ENCODE results near the gene SLC9C1. TPM values are rescaled to one million over a fixed set of nuclear protein-coding genes. Genes with fewer than 3 reads are reported as not detected.

The SLC9C1 gene
- total and polyA plus RNA-seq, 9 of the 15 experiments (the other 6 are each of a cell fraction or from before 2014, with no cell fraction given), result not detected

DNA sequence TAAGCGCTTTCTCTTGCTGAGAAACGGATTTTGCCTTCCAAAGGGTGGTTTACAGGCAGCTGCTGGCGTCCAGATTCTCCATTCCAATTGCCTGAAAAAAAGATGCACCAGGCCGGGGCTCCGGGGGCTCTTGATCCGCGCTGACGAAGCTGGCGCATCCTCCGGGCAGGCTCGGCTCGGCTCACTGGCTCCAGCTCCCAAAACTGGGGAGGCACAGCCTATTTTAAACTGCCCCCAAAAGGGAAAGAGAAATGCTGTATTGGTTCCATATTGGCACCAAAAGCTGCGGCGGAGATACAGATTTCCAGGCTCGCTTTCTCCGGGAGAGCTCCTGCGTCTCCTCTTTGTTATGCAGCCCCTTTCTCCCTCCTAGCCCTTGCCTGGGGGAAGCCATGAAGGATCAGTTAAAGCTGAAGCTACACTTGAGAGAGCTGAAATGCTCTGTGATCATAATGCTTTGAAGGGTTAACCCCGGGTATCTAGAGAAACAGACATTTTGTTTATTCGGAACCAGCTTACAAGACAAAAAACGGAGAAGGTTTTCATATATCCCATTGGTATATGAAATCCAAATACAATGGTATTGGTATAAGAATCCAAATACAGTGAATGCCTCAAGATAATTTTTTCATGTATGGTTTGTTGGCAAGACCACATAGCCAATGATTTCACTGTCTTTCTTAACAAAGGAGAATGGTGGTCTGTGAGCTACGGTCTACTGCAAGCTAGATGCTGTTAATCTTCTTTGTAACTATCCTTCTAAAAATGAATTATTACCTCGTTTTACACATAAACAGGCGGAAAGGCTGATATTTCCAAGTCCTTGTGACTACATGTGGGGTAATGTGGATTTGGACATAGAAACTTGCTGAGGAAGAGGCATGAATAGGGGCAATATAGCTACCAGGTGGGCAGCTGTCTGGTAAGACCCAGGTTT is 39.6 kb upstream of the SLC9C1 start:
- H3K79me2 ChIP-seq (ENCODE audit: control insufficient read depth, insufficient read depth, low read length), result no peaks in the 10 kb centered on the region
- FAIRE-seq (no peak), ATAC-seq (no peak), DNase-seq (ENCODE audit: extremely low read depth in 1 of 4, low spot score in 3 of 4) (no peak)
- intact Hi-C loops (cut with micrococcal nuclease) (no loop called here), in situ Hi-C loops (cut with MboI) (no loop called here)
- no peak for TF ChIP-seq ELF4 (CRISPR knock-in tag; IDR thresholded peaks at IDR 0.05)
- no peak for TF ChIP-seq ZBTB43 (CRISPR knock-in tag; IDR thresholded peaks at IDR 0.05)
- no peak for TF ChIP-seq HNRNPL (IDR thresholded peaks at IDR 0.05; ENCODE audit: low read depth, low read length)
- TF ChIP-seq U2AF2 (optimal IDR thresholded peaks at IDR 0.05; ENCODE audit: low read depth, low read length), result no peak
- TF ChIP-seq PRDM10 (IDR thresholded peaks at IDR 0.05; ENCODE audit: partially characterized antibody), result no peak
- no peak for TF ChIP-seq KHSRP (IDR thresholded peaks at IDR 0.05)
- no peak for TF ChIP-seq PHTF2 (CRISPR knock-in tag; IDR thresholded peaks at IDR 0.05)
- no peak for TF ChIP-seq NELFE (IDR thresholded peaks at IDR 0.05; ENCODE audit: insufficient read depth, insufficient read length)
- no peak overlapping the region for H3K9ac ChIP-seq (ENCODE audit: insufficient read depth in 1 of 2, low read depth in 2 of 2, low read length in 2 of 2)
- no peaks in the 10 kb centered on the region for H4K20me1 ChIP-seq (replicated peaks; ENCODE audit: control insufficient read depth, insufficient read depth, low read length)
- no peaks in the 10 kb centered on the region for H3K36me3 ChIP-seq (ENCODE audit: control insufficient read depth, insufficient read depth, low read length)
- peaks cover 0 to 6% of the 10 kb centered on the region in 2 experiments; a peak in 2 of 5 replicates for H3K4me1 ChIP-seq (replicated peaks in 1 of 2; ENCODE audit: control insufficient read depth in 2 of 2, insufficient read depth in 2 of 2, low read length in 2 of 2)
- POLR2A ChIA-PET, result no interaction called here
- H3K9me3 ChIP-seq (replicated peaks; ENCODE audit: control insufficient read depth, insufficient read depth, low read depth, low read length), result no peaks in the 10 kb centered on the region
- H3K9me1 ChIP-seq (ENCODE audit: control insufficient read depth, insufficient read depth, low read length), result no peaks in the 10 kb centered on the region
- no peak overlapping the region for H3K4me3 ChIP-seq
- H2AFZ ChIP-seq (ENCODE audit: low read depth, low read length), result no peak overlapping the region
- 6% methylated on average over 16 of the region's 23 CpGs for WGBS (ENCODE audit: insufficient coverage, low coverage, missing lambda C conversion rate)
- H3K4me2 ChIP-seq (ENCODE audit: insufficient read depth, low read length), result no peak overlapping the region
- no TSS peak for BruUV-seq (replicated peaks)
- peaks cover 3 to 11% of the 10 kb centered on the region in 2 experiments; a peak in 4 of 5 replicates for H3K27me3 ChIP-seq (ENCODE audit: control insufficient read depth in 2 of 2, insufficient read depth in 2 of 2, low read length in 2 of 2)
- CTCF ChIA-PET (ENCODE audit: low intra/inter-chr PET ratio), result no interaction called here
- H3K27ac ChIP-seq (ENCODE audit: extremely low read depth, low read depth, low read length), result no peak overlapping the region
